Psoas muscle (tissue), 8 donors: ENCODE data around the gene MLLT3. TPM values are rescaled to one million over a fixed set of nuclear protein-coding genes. Genes with fewer than 3 reads are reported as not detected.

Experiments used
- ATAC-seq, 4 donors: fragments of 200-7000 bp; cut with Tn5 transposase; one replicate each; pipeline ENCODE4 v1.9.1; 2020; ENCODE audit warnings: moderate library complexity in 3 of 4, mild to moderate bottlenecking in 2 of 4
- DNase-seq, 2 donors: peaks; one replicate each; pipeline ENCODE4 v3.0.0-alpha.2; 2020
- H3K27ac ChIP-seq: fragments of 200-600 bp; one replicate; pipeline ENCODE4 v1.8.0; 2022
- H3K27me3 ChIP-seq, 3 donors: fragments of 200-600 bp in 1 of 3; one replicate each; pipeline versions ENCODE4 v1.6.1 to v1.8.0; 2013 to 2022; ENCODE audit warnings: low read length in 2 of 3, mild to moderate bottlenecking in 2 of 3, moderate library complexity in 1 of 3; ENCODE audit not compliant: insufficient read depth in 3 of 3
- H3K36me3 ChIP-seq, 2 donors: fragments of 200-600 bp in 1 of 2; one replicate each; pipeline versions ENCODE4 v1.6.1 to v1.8.0; 2013 to 2022; ENCODE audit warnings: low read depth in 1 of 2, mild to moderate bottlenecking in 1 of 2, moderate library complexity in 1 of 2; ENCODE audit not compliant: insufficient read depth in 1 of 2
- H3K4me1 ChIP-seq: fragments of 200-600 bp; one replicate; pipeline ENCODE4 v1.8.0; 2022
- H3K4me3 ChIP-seq: fragments of 200-600 bp; one replicate; pipeline ENCODE4 v1.8.0; 2022; ENCODE audit warnings: mild to moderate bottlenecking
- H3K9me3 ChIP-seq: fragments of 200-600 bp; one replicate; pipeline ENCODE4 v1.8.0; 2022
- WGBS, 3 donors: extraction: QIAGEN DNeasy Blood & Tissue Kit; methylation state at CpG; one replicate each; pipeline versions ENCODE4 v1.1.6 to v1.1.7; 2013; 5-methylcytosine and 5-hydroxymethylcytosine counted together
- intact Hi-C, 2 donors: fragments of 100-400 bp; cut with DNase I; formaldehyde crosslinking; loops; one replicate each; pipeline versions ENCODE4 v1.11.0 to v1.14.2; 2022
- polyA plus RNA-seq, 3 donors: library from polyadenylated mRNA; stranded (reverse); fragments of 200-250 nt; gene quantifications; one replicate each; pipeline ENCODE4 v1.2.3, GENCODE V29; 2013
- total RNA-seq, 4 donors: library from RNA; stranded (reverse); fragmentation: NEBNext Ultra II Directional in 2 of 4; extraction: Animal tissue kit (Norgen Biotek cat#: 25700) in 2 of 4; gene quantifications; one replicate each; pipeline versions ENCODE4 v1.2.1 to v1.2.4, GENCODE V29; 2021 to 2023
- TF ChIP-seq, protein P1 (sequence below): fragments of 200-600 bp; IDR thresholded peaks from one replicate; pipeline ENCODE4 v1.8.0; 2022; ENCODE audit warnings: antibody characterized with exemption
- donor health status: healthy with polysubstance abuse.
- donor health status: DM: no; HTN: no; CAD: no; lungs with moderate emphysema.
- donor health status: Bipolar disorder and iron deficiency.
- donor health status: healthy.
- donor health status: DM: yes; HTN: yes; CAD: no.
- donor health status: DM: no; HTN: no; CAD: no.
- donor health status: DM: no; HTN: no; CAD: no.
- donor health status: DM: yes; HTN: yes; CAD: no.

The MLLT3 gene
- total and polyA plus RNA-seq, 7 donors, result 1.2 to 9.8 (median 3.3) TPM

DNA sequence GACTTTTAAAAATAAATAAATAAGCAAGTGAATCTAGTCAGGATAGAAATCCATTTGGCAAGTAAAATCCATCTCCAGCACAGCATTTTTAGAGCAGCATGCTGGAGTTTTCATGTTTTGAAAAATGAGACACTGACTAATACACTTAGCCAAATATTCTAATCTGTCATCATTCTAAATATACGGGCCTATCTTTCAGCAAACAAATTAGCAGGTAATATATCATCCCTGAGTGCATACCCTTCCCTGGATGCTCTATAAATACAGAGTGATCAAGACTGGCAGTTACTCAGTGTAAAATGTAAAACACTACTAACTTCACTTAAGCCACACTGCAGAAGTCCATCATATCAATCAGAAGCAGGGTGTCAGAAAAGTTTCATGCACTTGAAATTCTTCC is 58.4 kb downstream of the MLLT3 start:
- WGBS, 3 donors, result 15 to 18% (median 17%) methylated on average over 1 of the region's 1 CpG
- H3K9me3 ChIP-seq, result no peaks in the 10 kb centered on the region
- no peak overlapping the region for H3K27ac ChIP-seq
- no peaks in the 10 kb centered on the region for H3K36me3 ChIP-seq
- peak; percentile 86 to 95 (median 92) for ATAC-seq
- no peak overlapping the region for H3K4me3 ChIP-seq
- TF ChIP-seq, protein P1, sequence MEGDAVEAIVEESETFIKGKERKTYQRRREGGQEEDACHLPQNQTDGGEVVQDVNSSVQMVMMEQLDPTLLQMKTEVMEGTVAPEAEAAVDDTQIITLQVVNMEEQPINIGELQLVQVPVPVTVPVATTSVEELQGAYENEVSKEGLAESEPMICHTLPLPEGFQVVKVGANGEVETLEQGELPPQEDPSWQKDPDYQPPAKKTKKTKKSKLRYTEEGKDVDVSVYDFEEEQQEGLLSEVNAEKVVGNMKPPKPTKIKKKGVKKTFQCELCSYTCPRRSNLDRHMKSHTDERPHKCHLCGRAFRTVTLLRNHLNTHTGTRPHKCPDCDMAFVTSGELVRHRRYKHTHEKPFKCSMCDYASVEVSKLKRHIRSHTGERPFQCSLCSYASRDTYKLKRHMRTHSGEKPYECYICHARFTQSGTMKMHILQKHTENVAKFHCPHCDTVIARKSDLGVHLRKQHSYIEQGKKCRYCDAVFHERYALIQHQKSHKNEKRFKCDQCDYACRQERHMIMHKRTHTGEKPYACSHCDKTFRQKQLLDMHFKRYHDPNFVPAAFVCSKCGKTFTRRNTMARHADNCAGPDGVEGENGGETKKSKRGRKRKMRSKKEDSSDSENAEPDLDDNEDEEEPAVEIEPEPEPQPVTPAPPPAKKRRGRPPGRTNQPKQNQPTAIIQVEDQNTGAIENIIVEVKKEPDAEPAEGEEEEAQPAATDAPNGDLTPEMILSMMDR, result no peak
- no peak for DNase-seq
- H3K27me3 ChIP-seq, result no peaks in the 10 kb centered on the region
- H3K4me1 ChIP-seq, result peaks cover 24% of the 10 kb centered on the region
- intact Hi-C loops, result no loop called here

DNA sequence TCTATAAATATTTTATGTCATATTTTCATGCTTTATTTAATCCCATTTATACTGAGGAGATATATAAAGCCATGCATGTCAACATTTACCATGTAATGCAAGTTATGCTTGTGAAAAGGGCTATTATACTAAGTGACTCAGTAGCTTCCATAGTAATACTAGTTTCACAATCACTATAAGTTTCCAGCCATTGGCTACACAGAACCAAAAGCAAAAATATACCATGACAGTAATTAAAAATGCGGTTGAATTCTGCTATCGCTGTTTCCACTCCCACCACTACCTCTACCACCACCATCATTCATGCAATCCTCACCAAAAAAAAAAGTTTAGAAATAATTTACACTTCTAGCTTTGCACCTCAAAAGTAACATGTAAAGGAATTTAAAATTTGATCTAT is 60.2 kb downstream of the MLLT3 start:
- Histone ChIP-seq H3K27me3 (no peaks in the 10 kb centered on the region), H3K27ac (no peak overlapping the region), H3K9me3 (no peaks in the 10 kb centered on the region), H3K4me3 (no peak overlapping the region), H3K36me3 (no peaks in the 10 kb centered on the region), H3K4me1 (peaks cover 24% of the 10 kb centered on the region)
- ATAC-seq (no peak), DNase-seq (no peak)
- TF ChIP-seq, protein P1, result no peak
- intact Hi-C loops, result no loop called here
- WGBS, 3 donors, result 88 to 100% (median 97%) methylated on average over 2 of the region's 2 CpGs

DNA sequence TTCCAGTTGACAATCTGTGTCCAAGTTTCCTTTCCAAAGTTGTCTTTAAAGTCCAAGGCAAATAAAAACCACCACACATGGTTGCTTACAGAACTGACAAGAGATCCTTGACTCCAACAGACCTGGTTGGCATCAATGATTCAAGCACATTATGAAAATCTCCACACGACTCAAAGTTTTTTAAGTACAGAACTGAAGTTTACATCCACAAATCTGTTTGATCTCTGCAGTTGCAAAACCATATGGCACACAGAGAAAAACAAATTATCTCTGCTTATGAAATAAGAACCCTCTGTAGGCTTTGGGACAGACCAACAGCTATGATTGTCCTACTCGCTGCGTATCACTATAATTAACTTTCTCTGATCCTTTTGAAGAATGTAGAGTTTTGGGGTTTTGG is 60.8 kb downstream of the MLLT3 start:
- intact Hi-C loops, result no loop called here

DNA sequence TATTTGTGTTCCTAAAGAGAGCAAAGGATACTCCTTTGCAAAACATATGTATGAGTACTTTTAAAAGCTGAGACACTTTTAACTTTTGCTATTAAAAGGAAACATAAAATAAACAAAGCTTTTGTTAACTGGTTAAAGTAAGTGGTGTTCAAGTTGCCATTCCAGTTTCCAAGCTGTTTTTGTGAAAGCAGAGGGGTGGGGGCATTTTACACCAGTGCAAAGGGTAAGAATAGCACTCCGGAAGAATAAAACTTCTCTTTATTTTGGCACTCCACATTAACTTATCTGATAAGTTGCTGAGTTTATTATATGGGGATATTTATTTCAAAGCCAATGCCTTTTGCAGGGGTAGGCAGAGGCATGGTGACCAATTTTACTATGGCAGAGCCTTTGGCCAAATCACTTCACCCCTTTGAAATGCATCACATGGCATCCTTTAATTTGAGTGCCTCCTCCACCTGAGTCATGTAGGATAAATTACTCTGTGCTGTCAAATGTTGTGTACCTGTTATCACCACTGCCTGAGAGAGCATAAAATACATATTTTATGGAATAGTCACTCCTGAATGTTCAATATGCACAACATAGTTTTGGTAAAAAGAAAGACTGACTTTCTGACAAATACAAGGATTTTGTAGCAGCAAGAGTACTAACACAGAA is 62.9 kb downstream of the MLLT3 start:
- WGBS, 3 donors, result 74 to 88% (median 80%) methylated on average over 1 of the region's 1 CpG
- DNase-seq (no peak), ATAC-seq (no peak)
- no peaks in the 10 kb centered on the region for H3K9me3 ChIP-seq
- H3K27me3 ChIP-seq, result no peaks in the 10 kb centered on the region
- TF ChIP-seq, protein P1, result no peak
- H3K36me3 ChIP-seq, result no peaks in the 10 kb centered on the region
- H3K4me3 ChIP-seq, result no peak overlapping the region
- intact Hi-C loops, result no loop called here
- peaks cover 16% of the 10 kb centered on the region for H3K4me1 ChIP-seq
- no peak overlapping the region for H3K27ac ChIP-seq

More for the DNA sequence above, 60.8 kb downstream of the MLLT3 start:
- Histone ChIP-seq H3K27ac (no peak overlapping the region), H3K4me1 (peaks cover 24% of the 10 kb centered on the region), H3K36me3 (no peaks in the 10 kb centered on the region), H3K9me3 (no peaks in the 10 kb centered on the region), H3K27me3 (no peaks in the 10 kb centered on the region), H3K4me3 (no peak overlapping the region)
- 71 to 85% (median 74%) methylated on average over 3 of the region's 3 CpGs for WGBS, 3 donors
- ATAC-seq, result no peak
- DNase-seq, result no peak
- TF ChIP-seq, protein P1, result no peak

DNA sequence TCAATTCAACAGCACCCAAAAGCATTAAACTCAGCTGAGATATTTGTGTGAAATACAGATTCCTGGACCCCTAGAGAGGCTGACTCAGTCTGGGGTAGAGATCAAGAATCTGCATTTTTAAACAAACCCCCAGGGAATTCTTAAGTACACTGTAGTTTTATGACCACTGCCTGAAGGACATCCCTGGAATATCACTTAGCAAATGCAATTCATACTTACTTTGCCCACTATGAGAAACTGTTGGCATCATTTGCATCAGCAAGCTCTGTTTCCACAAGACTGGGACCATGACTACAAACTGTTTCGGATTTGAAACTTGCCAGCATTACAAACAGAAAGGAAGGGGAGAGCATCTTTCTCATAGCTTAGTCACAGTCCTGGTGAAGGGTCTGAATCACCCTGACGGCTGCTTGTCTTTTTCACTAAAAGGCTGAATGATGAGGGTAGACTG is 63.7 kb downstream of the MLLT3 start:
- Histone ChIP-seq H3K9me3 (no peaks in the 10 kb centered on the region), H3K27me3 (no peaks in the 10 kb centered on the region), H3K27ac (no peak overlapping the region), H3K4me1 (peaks cover 8% of the 10 kb centered on the region), H3K36me3 (no peaks in the 10 kb centered on the region), H3K4me3 (no peak overlapping the region)
- peak in 1 of 4 donors; percentile 41 for ATAC-seq
- no peak for DNase-seq
- intact Hi-C loops, result no loop called here
- WGBS, 3 donors, result 69 to 74% (median 69%) methylated on average over 2 of the region's 2 CpGs
- TF ChIP-seq, protein P1, result no peak
